Measurements from ENCODE around the gene ARF6.

DNA sequence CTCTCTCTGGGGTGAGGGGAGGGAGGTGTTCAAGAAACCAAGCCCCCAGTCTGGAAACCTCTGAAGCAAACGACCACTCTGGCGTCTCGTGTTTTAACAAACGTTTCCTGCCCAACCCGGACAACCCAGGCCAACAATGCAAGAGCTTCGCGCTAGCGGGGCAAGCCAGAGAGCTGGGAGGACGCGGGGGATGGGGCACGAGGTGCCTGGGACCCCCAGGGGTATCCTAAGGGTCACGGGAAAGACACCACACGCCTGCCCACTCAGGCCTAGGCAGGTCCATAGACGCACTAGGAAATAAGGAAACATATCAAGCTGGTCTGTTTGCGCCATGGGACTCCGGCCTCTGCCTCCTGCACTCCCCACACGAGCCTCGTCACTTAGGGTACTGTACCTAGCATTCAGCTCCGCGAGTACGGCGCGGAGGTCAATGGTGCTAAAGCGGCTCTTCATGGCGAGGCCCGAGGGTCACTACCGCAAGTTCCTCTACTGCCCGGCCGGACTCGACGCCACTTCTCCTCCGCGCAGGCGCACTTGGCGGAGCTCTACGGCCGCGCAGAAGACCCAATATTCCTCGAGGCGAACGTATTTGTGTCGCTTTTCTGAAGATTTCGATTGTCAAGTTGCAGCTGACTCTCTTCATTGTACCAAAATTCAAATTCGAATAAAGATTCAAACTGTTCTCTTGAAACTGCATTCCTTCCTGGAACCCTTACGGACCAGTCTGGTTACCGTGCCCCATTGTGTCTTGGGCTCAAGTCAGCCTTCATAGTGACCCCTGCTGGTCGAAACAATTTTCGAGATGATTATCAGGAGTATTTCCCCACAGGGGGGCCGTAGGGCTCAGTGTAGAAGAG is 40.4 kb upstream of the ARF6 start, which contains the start of gene NEMF:
- TF ChIP-seq EP300 (IDR thresholded peaks at IDR 0.05) = peak; percentile 63 to 95
- TF ChIP-seq, protein P1, sequence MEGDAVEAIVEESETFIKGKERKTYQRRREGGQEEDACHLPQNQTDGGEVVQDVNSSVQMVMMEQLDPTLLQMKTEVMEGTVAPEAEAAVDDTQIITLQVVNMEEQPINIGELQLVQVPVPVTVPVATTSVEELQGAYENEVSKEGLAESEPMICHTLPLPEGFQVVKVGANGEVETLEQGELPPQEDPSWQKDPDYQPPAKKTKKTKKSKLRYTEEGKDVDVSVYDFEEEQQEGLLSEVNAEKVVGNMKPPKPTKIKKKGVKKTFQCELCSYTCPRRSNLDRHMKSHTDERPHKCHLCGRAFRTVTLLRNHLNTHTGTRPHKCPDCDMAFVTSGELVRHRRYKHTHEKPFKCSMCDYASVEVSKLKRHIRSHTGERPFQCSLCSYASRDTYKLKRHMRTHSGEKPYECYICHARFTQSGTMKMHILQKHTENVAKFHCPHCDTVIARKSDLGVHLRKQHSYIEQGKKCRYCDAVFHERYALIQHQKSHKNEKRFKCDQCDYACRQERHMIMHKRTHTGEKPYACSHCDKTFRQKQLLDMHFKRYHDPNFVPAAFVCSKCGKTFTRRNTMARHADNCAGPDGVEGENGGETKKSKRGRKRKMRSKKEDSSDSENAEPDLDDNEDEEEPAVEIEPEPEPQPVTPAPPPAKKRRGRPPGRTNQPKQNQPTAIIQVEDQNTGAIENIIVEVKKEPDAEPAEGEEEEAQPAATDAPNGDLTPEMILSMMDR (IDR thresholded peaks at IDR 0.05) = peak; percentile 73 to 93 (median 79)
- peak; percentile 26 to 67 for TF ChIP-seq POLR2A (IDR thresholded peaks at IDR 0.05)
